HG03432 (cell line): ENCODE data around the gene THEM5.

Experiments
- ATAC-seq: cut with Tn5 transposase; IDR thresholded peaks from one replicate; pipeline ENCODE4 v1.9.1; 2021; ENCODE audit warnings: mild to moderate bottlenecking, moderate library complexity; ENCODE audit not compliant: unreplicated experiment

The THEM5 gene

GRCh38 chr1:151823175-151823574 is 30.3 kb downstream of the THEM5 start:
- ATAC-seq, result no peak

GRCh38 chr1:151822404-151822803 is 31.1 kb downstream of the THEM5 start:
- ATAC-seq, result no peak

GRCh38 chr1:151820940-151821339 is 32.6 kb downstream of the THEM5 start:
- ATAC-seq, result no peak

- no peak for ATAC-seq
Observed at GRCh38 chr1:151819976-151820623, 33.4 kb downstream of the THEM5 start.

- ATAC-seq, result no peak
Observed at GRCh38 chr1:151819227-151819835, 34.2 kb downstream of the THEM5 start.

- no peak for ATAC-seq
Observed at GRCh38 chr1:151817353-151817730, 36.2 kb downstream of the THEM5 start.

- no peak for ATAC-seq
Observed at GRCh38 chr1:151816548-151817352, 36.8 kb downstream of the THEM5 start.

GRCh38 chr1:151815716-151816327 is 37.7 kb downstream of the THEM5 start:
- no peak for ATAC-seq

- no peak for ATAC-seq
Observed at GRCh38 chr1:151814971-151815545, 38.5 kb downstream of the THEM5 start.

- ATAC-seq, result no peak
Observed at GRCh38 chr1:151814426-151814825, 39.1 kb downstream of the THEM5 start.

- ATAC-seq, result no peak
Observed at GRCh38 chr1:151813271-151813977, 40.1 kb downstream of the THEM5 start.

- no peak for ATAC-seq
Observed at GRCh38 chr1:151811181-151811580, 42.3 kb downstream of the THEM5 start.

GRCh38 chr1:151809985-151810556 is 43.4 kb downstream of the THEM5 start:
- ATAC-seq, result no peak

- no peak for ATAC-seq
Observed at GRCh38 chr1:151809290-151809984, 44.1 kb downstream of the THEM5 start.

- no peak for ATAC-seq
Observed at GRCh38 chr1:151807766-151808165, 45.7 kb downstream of the THEM5 start.

GRCh38 chr1:151807131-151807530 is 46.4 kb downstream of the THEM5 start:
- ATAC-seq, result no peak

GRCh38 chr1:151806170-151806569 is 47.3 kb downstream of the THEM5 start:
- ATAC-seq, result no peak

GRCh38 chr1:151805066-151805820 is 48.3 kb downstream of the THEM5 start, which contains the start of gene LINGO4:
LINGO4 (minus strand) TSS chr1:151805419; CDS start chr1:151802704, 2,715 bp downstream.
- ATAC-seq, result no peak

GRCh38 chr1:151803915-151804314 is 49.6 kb downstream of the THEM5 start:
- ATAC-seq, result no peak
